Endothelial cell of umbilical vein (primary cell): ENCODE data around the gene NDUFAF7.

Experiments
- EZH2 ChIP-seq: IDR thresholded peaks from 2 replicates; pipeline ENCODE4 v1.6.1; 2012; ENCODE audit warnings: borderline replicate concordance, low read depth, mild to moderate bottlenecking, moderate library complexity, low read length, inconsistent platforms; ENCODE audit not compliant: severe bottlenecking
- GATA2 ChIP-seq: IDR thresholded peaks from 2 replicates; pipeline ENCODE4 v1.7.0; 2011; ENCODE audit warnings: low read depth, mild to moderate bottlenecking, moderate library complexity, mixed read lengths, low read length; ENCODE audit not compliant: insufficient read length, insufficient read depth
- MYC ChIP-seq: IDR thresholded peaks from one replicate; pipeline ENCODE4 v1.6.1; 2011; ENCODE audit warnings: mild to moderate bottlenecking, low read depth, low read length
- POLR2A ChIP-seq: IDR thresholded peaks from 2 replicates; pipeline ENCODE4 v1.6.1; 2012; ENCODE audit warnings: low read depth, mild to moderate bottlenecking, control low read depth, low read length
- TF ChIP-seq, protein P1 (sequence below): IDR thresholded peaks from 2 replicates; pipeline ENCODE4 v1.6.1; 2011; ENCODE audit not compliant: insufficient read depth, insufficient read length
- TF ChIP-seq, protein P2 (sequence below), 2 donors: IDR thresholded peaks; 1 replicate in 1 of 2; 2 replicates in 1 of 2; pipeline ENCODE4 v1.5.1; 2011; ENCODE audit warnings: low read length in 2 of 2, mild to moderate bottlenecking in 2 of 2, moderate library complexity in 2 of 2, control low read depth in 1 of 2, inconsistent platforms in 1 of 2, low read depth in 1 of 2; ENCODE audit not compliant: insufficient read depth in 1 of 2; ENCODE audit errors: extremely low read depth in 1 of 2

DNA sequence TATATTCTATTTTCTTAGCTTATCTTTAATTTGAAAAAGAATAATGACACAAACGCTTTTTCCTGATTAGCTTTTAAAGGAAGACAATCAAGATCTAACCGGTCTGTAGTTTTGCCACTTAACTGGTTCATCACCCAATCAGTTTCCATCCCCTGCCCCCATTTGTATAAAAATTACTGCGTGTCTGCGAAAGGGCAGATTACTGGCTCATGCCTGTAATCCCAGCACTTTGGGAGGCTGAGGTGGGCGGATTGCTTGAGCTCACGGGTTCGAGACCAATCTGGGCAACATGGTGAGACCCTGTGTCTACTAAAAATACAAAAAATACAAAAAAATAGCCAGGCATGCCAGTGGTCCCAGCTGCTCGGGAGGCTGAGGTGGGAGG, 32.8 kb upstream of the NDUFAF7 start:
- TF ChIP-seq, protein P1, sequence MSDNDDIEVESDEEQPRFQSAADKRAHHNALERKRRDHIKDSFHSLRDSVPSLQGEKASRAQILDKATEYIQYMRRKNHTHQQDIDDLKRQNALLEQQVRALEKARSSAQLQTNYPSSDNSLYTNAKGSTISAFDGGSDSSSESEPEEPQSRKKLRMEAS: no peak
- TF ChIP-seq, protein P2, sequence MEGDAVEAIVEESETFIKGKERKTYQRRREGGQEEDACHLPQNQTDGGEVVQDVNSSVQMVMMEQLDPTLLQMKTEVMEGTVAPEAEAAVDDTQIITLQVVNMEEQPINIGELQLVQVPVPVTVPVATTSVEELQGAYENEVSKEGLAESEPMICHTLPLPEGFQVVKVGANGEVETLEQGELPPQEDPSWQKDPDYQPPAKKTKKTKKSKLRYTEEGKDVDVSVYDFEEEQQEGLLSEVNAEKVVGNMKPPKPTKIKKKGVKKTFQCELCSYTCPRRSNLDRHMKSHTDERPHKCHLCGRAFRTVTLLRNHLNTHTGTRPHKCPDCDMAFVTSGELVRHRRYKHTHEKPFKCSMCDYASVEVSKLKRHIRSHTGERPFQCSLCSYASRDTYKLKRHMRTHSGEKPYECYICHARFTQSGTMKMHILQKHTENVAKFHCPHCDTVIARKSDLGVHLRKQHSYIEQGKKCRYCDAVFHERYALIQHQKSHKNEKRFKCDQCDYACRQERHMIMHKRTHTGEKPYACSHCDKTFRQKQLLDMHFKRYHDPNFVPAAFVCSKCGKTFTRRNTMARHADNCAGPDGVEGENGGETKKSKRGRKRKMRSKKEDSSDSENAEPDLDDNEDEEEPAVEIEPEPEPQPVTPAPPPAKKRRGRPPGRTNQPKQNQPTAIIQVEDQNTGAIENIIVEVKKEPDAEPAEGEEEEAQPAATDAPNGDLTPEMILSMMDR (IDR thresholded peaks at IDR 0.05; ENCODE audit: extremely low read depth in 1 of 2, insufficient read depth in 1 of 2, low read depth in 1 of 2, low read length in 2 of 2): no peak
- TF ChIP-seq EZH2: no peak
- no peak for TF ChIP-seq MYC
- no peak for TF ChIP-seq POLR2A
- TF ChIP-seq GATA2: no peak
